Measurements from ENCODE around the gene RASGRP1. TPM values are rescaled to one million over a fixed set of nuclear protein-coding genes. Genes with fewer than 3 reads are reported as not detected.

The RASGRP1 gene
- total and polyA plus RNA-seq, 9 donors, result 0.31 to 0.85 (median 0.41) TPM

DNA sequence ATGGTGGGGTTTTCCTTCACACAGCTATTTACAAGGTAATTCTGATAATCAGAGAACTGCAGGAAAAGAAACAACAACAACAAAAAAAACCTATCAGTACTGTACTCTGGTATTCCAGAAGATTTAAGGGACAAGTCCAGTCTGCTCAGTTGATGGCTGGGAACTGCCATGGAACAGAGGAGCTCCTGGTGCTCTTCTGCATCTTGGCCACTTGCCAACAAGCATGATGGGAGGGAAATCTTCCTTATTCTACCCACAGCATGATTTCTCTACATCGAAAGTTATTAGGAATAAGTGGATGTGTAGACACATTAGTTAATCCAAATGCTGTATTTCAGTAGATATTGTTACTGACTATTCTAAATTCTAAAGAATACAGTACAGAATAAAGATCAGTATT is 51.7 kb downstream of the RASGRP1 start:
- H3K4me1 ChIP-seq (ENCODE audit: control insufficient read depth, insufficient read depth, low read length), result no peaks in the 10 kb centered on the region
- H3K4me3 ChIP-seq (ENCODE audit: low read length), result no peak overlapping the region
- WGBS (ENCODE audit: insufficient coverage), result no CpG with 5 or more reads among the region's 1 CpG
- H3K27ac ChIP-seq (ENCODE audit: low read length), result no peak overlapping the region
- H3K27me3 ChIP-seq (ENCODE audit: control insufficient read depth, insufficient read depth, low read length), result no peaks in the 10 kb centered on the region
- DNase-seq, result no peak
- H3K9me3 ChIP-seq (replicated peaks; ENCODE audit: control insufficient read depth, low read depth, low read length), result no peaks in the 10 kb centered on the region
- H3K36me3 ChIP-seq (ENCODE audit: control insufficient read depth, insufficient read depth, low read length), result no peaks in the 10 kb centered on the region

GRCh38 chr15:38509152-38509551 is 55.5 kb downstream of the RASGRP1 start:
- H3K9me3 ChIP-seq (replicated peaks; ENCODE audit: control insufficient read depth, low read depth, low read length), result no peaks in the 10 kb centered on the region
- H3K4me3 ChIP-seq (ENCODE audit: low read length), result no peak overlapping the region
- whole genome bisulfite sequencing (ENCODE audit: insufficient coverage), result no CpG with 5 or more reads among the region's 4 CpGs
- no peak overlapping the region for H3K27ac ChIP-seq (ENCODE audit: low read length)
- H3K36me3 ChIP-seq (ENCODE audit: control insufficient read depth, insufficient read depth, low read length), result no peaks in the 10 kb centered on the region
- no peaks in the 10 kb centered on the region for H3K4me1 ChIP-seq (ENCODE audit: control insufficient read depth, insufficient read depth, low read length)
- H3K27me3 ChIP-seq (ENCODE audit: control insufficient read depth, insufficient read depth, low read length), result no peaks in the 10 kb centered on the region
- DNase-seq, result no peak

DNA sequence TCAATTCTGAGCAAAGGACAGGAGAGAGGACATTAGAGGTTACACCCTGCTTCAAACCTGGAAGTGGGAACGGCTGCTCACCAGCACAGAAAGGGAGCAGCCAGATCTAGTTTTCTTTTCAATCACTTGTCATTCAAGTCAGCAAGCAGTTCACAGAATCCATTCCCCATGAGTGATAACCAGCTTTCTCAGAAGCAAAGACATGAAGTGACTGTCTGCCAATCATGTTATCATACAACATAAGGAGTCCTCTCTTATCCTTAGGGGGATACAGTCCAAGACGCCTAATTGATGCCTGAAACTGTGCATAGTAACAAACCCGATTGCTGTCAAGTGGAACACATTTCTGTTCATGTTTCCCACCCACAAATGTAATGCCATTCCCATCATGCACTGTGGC is 56.0 kb downstream of the RASGRP1 start:
- H3K27me3 ChIP-seq (ENCODE audit: control insufficient read depth, insufficient read depth, low read length), result no peaks in the 10 kb centered on the region
- H3K27ac ChIP-seq (ENCODE audit: low read length), result no peak overlapping the region
- WGBS (ENCODE audit: insufficient coverage), result 76% methylated on average over 3 of the region's 3 CpGs
- H3K4me1 ChIP-seq (ENCODE audit: control insufficient read depth, insufficient read depth, low read length), result no peaks in the 10 kb centered on the region
- no peak overlapping the region for H3K4me3 ChIP-seq (ENCODE audit: low read length)
- DNase-seq, result no peak
- H3K36me3 ChIP-seq (ENCODE audit: control insufficient read depth, insufficient read depth, low read length), result no peaks in the 10 kb centered on the region
- no peaks in the 10 kb centered on the region for H3K9me3 ChIP-seq (replicated peaks; ENCODE audit: control insufficient read depth, low read depth, low read length)

- H3K36me3 ChIP-seq (ENCODE audit: control insufficient read depth, insufficient read depth, low read length), result no peaks in the 10 kb centered on the region
- no peaks in the 10 kb centered on the region for H3K27me3 ChIP-seq (ENCODE audit: control insufficient read depth, insufficient read depth, low read length)
- H3K4me3 ChIP-seq (ENCODE audit: low read length), result no peak overlapping the region
- H3K9me3 ChIP-seq (replicated peaks; ENCODE audit: control insufficient read depth, low read depth, low read length), result no peaks in the 10 kb centered on the region
- no peak overlapping the region for H3K27ac ChIP-seq (ENCODE audit: low read length)
- WGBS (ENCODE audit: insufficient coverage), result 93% methylated on average over 4 of the region's 7 CpGs
- H3K4me1 ChIP-seq (ENCODE audit: control insufficient read depth, insufficient read depth, low read length), result no peaks in the 10 kb centered on the region
- DNase-seq, result no peak
Measured at GRCh38 chr15:38507570-38507969, 57.0 kb downstream of the RASGRP1 start.

DNA sequence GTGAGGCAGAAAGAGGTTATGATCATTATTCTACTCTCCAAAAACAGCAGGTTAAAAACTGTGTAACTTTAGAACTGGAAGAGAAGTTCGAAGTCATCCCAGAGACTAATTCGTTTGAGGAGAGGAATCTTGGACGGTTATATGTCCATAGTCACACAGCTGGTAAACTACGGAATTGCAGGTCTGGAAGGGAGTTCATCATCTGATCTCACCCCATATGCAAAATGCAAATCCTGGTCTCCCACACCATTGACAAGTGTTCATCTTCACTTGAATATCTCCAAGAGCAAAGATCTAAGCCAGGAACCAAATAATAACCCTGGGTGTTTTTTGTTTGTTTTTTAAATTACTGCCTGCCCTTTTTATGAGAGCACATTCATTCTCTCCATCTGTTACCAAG is 57.6 kb downstream of the RASGRP1 start:
- H3K27ac ChIP-seq (ENCODE audit: low read length), result no peak overlapping the region
- no peaks in the 10 kb centered on the region for H3K36me3 ChIP-seq (ENCODE audit: control insufficient read depth, insufficient read depth, low read length)
- DNase-seq, result no peak
- no peaks in the 10 kb centered on the region for H3K27me3 ChIP-seq (ENCODE audit: control insufficient read depth, insufficient read depth, low read length)
- no peaks in the 10 kb centered on the region for H3K9me3 ChIP-seq (replicated peaks; ENCODE audit: control insufficient read depth, low read depth, low read length)
- no peak overlapping the region for H3K4me3 ChIP-seq (ENCODE audit: low read length)
- WGBS (ENCODE audit: insufficient coverage), result 43% methylated on average over 2 of the region's 4 CpGs
- H3K4me1 ChIP-seq (ENCODE audit: control insufficient read depth, insufficient read depth, low read length), result no peaks in the 10 kb centered on the region

- 67% methylated on average over 1 of the region's 4 CpGs for WGBS (ENCODE audit: insufficient coverage)
Measured at GRCh38 chr15:38504680-38505467, 59.7 kb downstream of the RASGRP1 start.

DNA sequence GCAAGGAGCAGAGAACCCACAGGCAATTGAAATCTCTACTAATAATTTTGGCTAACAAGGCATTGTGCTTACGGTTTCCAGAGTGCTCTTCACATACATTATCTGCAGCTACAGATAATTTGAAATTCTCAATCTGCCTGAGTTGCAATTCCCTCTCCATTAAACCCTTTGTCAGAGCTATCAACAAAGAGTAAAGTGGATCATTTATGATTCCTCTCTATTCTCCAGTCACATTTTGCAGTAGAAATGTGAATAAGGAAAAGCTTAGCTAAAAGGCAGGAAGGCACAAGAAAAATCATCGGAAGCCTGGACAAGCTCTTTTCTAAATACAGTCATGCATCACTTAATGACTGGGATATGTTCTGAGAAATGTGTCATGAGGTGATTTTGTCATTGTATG is 61.1 kb downstream of the RASGRP1 start:
- Histone ChIP-seq H3K27me3 (ENCODE audit: control insufficient read depth, insufficient read depth, low read length) (no peaks in the 10 kb centered on the region), H3K27ac (ENCODE audit: low read length) (no peak overlapping the region), H3K4me3 (ENCODE audit: low read length) (no peak overlapping the region), H3K36me3 (ENCODE audit: control insufficient read depth, insufficient read depth, low read length) (no peaks in the 10 kb centered on the region), H3K9me3 (replicated peaks; ENCODE audit: control insufficient read depth, low read depth, low read length) (no peaks in the 10 kb centered on the region), H3K4me1 (ENCODE audit: control insufficient read depth, insufficient read depth, low read length) (no peaks in the 10 kb centered on the region)
- WGBS (ENCODE audit: insufficient coverage), result no CpG with 5 or more reads among the region's 2 CpGs
- no peak for DNase-seq

More at GRCh38 chr15:38504680-38505467, 59.7 kb downstream of the RASGRP1 start:
- Histone ChIP-seq H3K9me3 (replicated peaks; ENCODE audit: control insufficient read depth, low read depth, low read length) (no peaks in the 10 kb centered on the region), H3K27ac (ENCODE audit: low read length) (no peak overlapping the region), H3K27me3 (ENCODE audit: control insufficient read depth, insufficient read depth, low read length) (no peaks in the 10 kb centered on the region), H3K36me3 (ENCODE audit: control insufficient read depth, insufficient read depth, low read length) (no peaks in the 10 kb centered on the region), H3K4me3 (ENCODE audit: low read length) (no peak overlapping the region), H3K4me1 (ENCODE audit: control insufficient read depth, insufficient read depth, low read length) (no peaks in the 10 kb centered on the region)
- no peak for DNase-seq

GRCh38 chr15:38499651-38500050 is 65.0 kb downstream of the RASGRP1 start:
- no peaks in the 10 kb centered on the region for H3K36me3 ChIP-seq (ENCODE audit: control insufficient read depth, insufficient read depth, low read length)
- H3K4me3 ChIP-seq (ENCODE audit: low read length), result no peak overlapping the region
- H3K27ac ChIP-seq (ENCODE audit: low read length), result no peak overlapping the region
- WGBS (ENCODE audit: insufficient coverage), result no CpG with 5 or more reads among the region's 1 CpG
- H3K9me3 ChIP-seq (replicated peaks; ENCODE audit: control insufficient read depth, low read depth, low read length), result no peaks in the 10 kb centered on the region
- H3K27me3 ChIP-seq (ENCODE audit: control insufficient read depth, insufficient read depth, low read length), result no peaks in the 10 kb centered on the region
- no peaks in the 10 kb centered on the region for H3K4me1 ChIP-seq (ENCODE audit: control insufficient read depth, insufficient read depth, low read length)
- DNase-seq, result no peak

DNA sequence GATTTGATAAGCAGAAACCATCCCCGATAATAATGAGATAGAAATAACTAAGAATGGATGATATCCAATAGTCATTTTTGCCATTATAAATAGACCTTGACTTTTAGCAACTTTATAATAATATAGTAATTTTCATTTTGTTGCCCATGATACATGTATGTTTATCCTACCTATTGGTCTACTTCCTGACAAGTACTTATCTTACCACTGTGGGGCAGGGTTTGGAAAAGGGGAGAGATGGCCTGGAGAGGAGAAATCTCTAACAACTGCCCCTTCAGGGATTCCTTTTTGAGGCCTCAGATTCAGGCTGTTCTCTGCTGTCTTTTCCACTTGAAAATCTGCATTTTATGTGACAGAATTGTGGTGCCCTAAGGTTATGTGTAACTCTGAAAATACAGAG is 68.5 kb downstream of the RASGRP1 start:
- no peaks in the 10 kb centered on the region for H3K36me3 ChIP-seq (ENCODE audit: control insufficient read depth, insufficient read depth, low read length)
- H3K27ac ChIP-seq (ENCODE audit: low read length), result no peak overlapping the region
- H3K27me3 ChIP-seq (ENCODE audit: control insufficient read depth, insufficient read depth, low read length), result no peaks in the 10 kb centered on the region
- H3K4me1 ChIP-seq (ENCODE audit: control insufficient read depth, insufficient read depth, low read length), result no peaks in the 10 kb centered on the region
- no peaks in the 10 kb centered on the region for H3K9me3 ChIP-seq (replicated peaks; ENCODE audit: control insufficient read depth, low read depth, low read length)
- no peak overlapping the region for H3K4me3 ChIP-seq (ENCODE audit: low read length)
- no peak for DNase-seq
- WGBS (ENCODE audit: insufficient coverage), result no CpG with 5 or more reads among the region's 1 CpG

DNA sequence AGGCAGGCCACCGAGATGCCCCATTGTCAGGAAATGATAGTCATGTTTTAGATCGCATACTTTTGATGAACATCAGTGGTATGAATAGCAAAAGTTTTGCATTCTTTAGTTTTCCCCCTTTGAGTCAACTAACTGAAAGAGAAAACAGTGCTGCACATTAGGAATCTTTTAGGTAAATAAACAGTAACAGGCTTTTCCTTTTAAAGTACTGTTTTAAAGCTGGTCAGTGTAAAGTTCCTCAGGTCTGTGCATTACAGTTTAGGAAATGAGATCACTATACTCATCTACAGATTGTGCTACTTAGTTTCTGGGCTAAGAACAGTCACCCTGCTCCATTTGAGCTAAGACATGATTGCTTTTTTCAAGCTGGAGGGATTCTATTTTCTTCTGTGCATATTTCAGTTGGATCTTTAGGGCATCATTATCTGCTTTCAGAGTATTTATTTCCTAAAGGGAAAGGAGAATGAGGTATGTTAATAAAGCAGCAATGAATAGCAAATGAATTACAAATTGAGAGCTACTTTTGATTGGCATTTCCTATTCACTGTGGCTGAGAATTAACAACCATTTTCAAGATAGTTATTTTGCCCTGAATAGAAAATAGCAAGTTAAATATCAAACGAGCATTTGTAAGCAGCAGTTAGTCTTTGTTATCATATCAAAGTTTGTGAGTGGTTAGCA is 74.2 kb downstream of the RASGRP1 start:
- Histone ChIP-seq H3K36me3 (ENCODE audit: control insufficient read depth, insufficient read depth, low read length) (no peaks in the 10 kb centered on the region), H3K27ac (ENCODE audit: low read length) (no peak overlapping the region), H3K4me3 (ENCODE audit: low read length) (no peak overlapping the region), H3K9me3 (replicated peaks; ENCODE audit: control insufficient read depth, low read depth, low read length) (no peaks in the 10 kb centered on the region), H3K27me3 (ENCODE audit: control insufficient read depth, insufficient read depth, low read length) (no peaks in the 10 kb centered on the region), H3K4me1 (ENCODE audit: control insufficient read depth, insufficient read depth, low read length) (no peaks in the 10 kb centered on the region)
- no peak for DNase-seq
- WGBS (ENCODE audit: insufficient coverage), result 70% methylated on average over 1 of the region's 3 CpGs

Measured in muscle of leg (tissue), 11 donors.